Stimulated activated naive CD4-positive, alpha-beta T cell treated with Interleukin-2 at 50 U/mL for 16 hours (primary cell): ENCODE measurements around the gene CSNK1D.

Source experiments
- DNase-seq: peaks from one replicate; lab custom pipeline; 2025; lab: John Stamatoyannopoulos, UW

Gene CSNK1D

GRCh38 chr17:82310877-82311276 lies 37.4 kb upstream of the CSNK1D start:
- DNase-seq, result no peak

GRCh38 chr17:82309656-82310570 lies 36.4 kb upstream of the CSNK1D start:
- DNase-seq, result no peak

DNA sequence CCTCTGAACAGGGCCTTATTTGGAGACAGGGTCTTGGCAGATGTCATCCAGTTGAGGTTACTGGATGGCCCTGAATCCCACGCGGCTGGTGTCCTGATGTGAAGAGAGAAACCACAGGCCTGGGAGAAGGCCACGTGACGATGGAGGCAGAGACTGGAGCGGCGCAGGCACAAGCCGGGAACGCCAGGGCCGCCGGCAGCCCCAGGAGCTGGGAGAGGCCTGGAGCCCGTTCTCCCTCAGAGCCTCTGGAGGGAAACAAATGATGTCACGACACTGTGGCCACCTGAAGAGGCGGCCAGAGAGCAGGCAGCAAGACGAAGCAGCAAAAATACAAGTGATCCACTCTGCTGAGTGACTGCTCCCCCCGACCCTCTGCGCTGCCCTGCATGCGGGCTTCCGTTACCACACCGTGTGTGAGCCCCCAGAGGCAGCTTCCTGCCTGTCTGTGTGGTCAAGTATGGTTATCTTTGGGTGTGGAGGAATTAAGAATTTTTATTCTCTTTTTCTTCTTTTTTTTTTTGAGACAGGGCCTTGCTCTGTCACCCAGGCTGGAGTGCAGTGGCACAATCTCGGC lies 32.3 kb upstream of the CSNK1D start:
- no peak for DNase-seq

DNA sequence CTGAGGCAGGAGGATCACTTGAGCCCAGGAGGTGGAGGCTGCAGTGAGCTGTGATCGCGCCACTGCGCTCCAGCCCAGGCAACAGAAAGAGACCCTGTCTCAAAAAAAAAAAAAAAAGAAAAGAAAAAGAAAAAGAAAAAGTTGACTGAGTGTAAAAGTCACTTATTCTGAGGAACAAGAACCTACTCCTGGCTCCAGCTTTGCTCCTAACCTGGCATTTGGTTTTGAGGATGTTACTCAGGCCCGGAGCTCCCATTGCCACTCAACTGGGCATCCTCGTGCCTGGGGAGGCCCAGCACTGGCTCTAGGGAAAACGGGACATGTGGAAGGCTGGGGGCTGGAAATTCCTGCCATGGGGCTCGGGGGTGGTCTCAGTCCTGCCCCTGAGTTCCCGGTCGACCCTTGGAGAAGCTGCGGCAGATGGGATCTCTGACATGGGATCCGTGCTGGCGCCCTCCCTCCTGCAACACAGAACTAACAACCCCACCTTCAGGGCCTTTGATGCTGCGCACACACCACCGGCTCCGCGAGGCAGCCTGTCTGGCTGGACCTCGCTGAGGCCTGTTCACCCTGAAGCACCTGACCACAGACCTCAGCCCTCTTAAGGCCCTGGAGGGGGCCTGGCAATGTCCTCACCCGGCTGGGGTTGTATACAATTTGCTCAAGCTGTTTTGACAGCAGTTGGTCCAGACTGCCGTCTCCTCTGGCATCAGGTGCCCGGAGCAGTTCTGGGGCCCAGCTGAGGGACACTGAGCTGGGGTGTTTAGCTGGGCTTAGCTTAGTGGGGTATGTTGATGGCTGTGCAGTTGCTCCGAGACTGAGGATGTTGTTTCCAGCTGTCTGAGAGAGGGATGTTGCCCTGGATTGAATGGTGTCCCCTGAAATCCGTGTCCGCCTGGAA lies 31.6 kb upstream of the CSNK1D start:
- DNase-seq, result no peak

GRCh38 chr17:82303944-82304808 lies 30.7 kb upstream of the CSNK1D start:
- DNase-seq, result no peak

GRCh38 chr17:82302991-82303943 lies 29.8 kb upstream of the CSNK1D start:
- peak; percentile 18 for DNase-seq

GRCh38 chr17:82302568-82302963 lies 29.1 kb upstream of the CSNK1D start:
- no peak for DNase-seq

GRCh38 chr17:82301916-82302567 lies 28.5 kb upstream of the CSNK1D start:
- DNase-seq, result peak; percentile 54

DNA sequence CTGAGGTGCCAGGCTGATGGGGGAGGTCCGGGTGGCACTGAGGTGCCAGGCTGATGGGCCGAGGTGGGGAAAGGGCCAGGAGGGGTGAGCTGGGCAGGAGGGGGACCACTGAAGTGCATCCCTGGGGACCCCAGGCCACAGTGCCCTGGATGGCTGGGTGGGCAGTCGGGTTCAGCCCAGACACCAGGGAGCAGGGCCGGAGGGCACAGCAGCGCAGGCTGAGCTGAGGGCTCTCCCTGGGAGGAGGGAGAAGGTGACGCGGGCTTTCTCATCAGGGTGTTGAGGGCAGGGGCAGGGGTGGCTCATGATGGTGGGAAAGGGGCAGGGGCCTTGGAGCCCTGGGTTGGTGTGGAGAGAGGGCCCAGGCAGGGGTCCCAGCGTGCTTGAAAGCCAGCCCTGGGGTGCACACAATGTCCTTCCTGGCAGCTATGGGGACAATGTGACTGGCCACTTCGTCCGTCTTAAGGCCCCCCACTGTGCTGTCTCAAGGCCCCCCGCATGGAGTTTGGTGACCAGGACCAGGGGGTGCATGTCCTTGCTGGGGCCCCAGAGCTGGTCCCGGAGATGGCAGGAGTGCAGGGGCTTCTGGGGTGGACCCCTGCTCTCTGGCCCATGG lies 27.9 kb upstream of the CSNK1D start:
- DNase-seq, result no peak

DNA sequence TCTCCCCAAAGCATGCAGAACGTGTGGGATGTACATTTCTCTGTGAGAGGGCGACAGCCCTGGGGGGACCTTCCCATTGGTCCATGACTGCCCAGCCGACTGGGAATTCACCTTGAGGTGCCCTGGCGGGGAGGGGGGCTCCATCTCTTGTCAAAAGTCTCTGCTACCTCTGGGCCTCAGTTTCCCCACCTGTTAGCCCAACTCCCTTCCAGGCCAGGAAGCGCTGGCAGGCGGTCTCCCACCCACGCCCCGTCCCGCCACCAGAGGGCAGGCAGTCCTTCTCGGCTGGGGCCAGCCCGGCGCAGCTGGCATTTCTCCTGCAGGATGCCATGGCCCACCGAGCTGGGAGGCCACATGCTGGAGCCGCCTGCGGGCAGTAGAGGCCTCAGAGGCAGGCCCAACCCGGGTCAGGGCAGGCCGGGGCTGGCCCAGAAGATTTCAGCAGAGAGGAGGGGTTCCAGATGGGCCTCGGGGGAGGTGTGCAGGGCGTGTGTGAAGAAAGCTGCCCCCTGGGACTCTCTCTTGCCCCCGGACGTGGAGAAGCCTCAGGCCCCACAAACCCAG lies 27.3 kb upstream of the CSNK1D start:
- peak; percentile 40 for DNase-seq

DNA sequence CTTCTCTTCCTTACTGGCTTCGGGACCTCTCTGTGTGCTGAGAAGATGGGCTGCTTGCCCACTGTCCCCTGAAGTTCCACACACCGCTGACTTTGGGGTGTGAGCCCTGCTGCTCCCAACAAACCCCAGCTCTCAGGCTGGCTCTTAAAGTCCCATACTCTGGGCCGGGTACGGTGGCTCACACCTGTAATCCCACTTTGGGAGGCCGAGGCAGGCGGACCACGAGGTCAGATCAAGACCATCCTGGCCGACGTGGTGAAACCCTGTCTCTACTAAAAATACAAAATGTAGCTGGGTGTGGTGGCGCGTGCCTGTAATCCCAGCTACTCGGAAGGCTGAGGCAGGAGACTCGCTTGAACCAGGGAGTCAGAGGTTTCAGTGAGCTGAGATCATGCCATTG lies 26.7 kb upstream of the CSNK1D start:
- no peak for DNase-seq

DNA sequence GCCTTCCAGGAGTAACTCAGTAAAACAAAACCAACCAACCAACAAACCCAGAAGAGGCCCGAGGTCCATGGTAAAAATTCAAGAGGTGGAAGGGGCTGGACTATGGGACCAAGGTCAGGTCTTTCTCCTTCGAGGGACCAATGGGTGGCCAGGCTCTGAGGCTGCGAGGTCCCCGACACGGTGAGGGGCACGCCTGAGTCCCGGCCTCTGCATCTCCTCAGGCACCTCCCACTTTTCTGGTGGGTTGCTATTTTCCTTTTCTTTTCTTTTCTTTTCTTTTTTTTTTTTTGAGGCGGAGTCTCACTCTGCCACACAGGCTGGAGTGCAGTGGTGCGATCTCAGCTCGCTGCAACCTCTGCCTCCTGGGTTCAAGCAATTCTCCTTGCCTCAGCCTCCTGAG lies 26.0 kb upstream of the CSNK1D start:
- DNase-seq, result no peak

GRCh38 chr17:82298538-82299421 lies 25.3 kb upstream of the CSNK1D start:
- no peak for DNase-seq

DNA sequence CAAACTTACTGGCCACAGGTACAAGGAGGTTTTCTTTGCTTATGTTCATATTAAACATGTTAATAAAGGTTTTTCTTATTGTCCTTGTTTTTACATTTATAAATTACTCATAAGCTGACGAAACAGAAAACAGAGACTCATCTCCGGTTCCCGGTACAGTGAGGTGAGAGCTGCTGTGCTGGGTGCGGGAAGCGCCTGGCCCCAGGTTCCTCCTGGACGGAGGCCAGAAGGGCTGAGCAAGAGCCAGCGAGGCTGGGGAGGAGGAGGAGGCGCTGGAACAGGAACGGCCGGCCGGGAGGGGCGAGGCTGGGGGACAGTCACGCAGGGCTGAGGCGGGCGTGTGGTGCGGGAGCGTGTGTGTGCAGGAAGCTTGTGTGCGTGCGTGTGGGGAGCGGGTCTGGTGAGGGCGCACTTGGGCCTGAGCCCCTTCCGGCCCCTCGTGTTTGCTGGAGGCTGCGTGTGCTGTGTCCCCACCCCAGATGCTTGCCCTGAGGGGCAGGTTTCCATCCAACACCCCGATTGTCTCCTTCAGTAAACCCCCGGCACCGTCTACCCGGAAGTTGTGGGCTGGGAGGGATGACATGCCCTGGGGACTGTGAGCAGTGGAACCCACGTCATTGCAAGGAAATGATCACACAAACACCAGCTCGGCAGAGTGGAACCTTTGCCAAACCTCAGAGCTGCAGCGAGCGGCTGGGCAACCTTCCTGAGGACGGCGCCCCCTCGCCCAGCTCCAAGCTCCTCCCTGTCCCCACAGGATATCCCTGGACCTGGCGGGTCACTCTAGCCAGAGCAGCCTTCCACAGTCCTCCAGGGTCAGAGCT lies 24.4 kb upstream of the CSNK1D start:
- DNase-seq, result peak; percentile 94

DNA sequence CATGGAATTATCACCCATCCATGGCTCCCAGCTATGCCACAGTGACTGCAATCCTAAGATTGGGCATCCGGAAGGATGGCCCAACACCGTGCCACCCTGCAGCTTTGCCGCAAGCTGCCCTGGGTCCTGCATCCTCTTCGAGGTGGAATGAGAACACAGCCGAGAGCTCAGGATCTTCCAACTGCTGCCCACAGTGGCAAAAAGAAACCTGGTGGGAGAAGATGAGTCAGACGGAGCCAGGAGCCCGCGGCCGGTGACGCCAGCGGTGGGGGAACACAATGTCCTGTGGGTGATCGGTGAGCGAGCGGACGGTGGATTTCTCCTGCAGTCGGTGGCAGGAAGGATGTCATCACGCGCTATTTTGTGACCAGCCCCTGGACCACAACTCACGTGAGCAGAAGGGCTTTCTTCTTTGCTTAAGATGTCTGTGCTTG lies 23.8 kb upstream of the CSNK1D start:
- DNase-seq, result peak; percentile 86

DNA sequence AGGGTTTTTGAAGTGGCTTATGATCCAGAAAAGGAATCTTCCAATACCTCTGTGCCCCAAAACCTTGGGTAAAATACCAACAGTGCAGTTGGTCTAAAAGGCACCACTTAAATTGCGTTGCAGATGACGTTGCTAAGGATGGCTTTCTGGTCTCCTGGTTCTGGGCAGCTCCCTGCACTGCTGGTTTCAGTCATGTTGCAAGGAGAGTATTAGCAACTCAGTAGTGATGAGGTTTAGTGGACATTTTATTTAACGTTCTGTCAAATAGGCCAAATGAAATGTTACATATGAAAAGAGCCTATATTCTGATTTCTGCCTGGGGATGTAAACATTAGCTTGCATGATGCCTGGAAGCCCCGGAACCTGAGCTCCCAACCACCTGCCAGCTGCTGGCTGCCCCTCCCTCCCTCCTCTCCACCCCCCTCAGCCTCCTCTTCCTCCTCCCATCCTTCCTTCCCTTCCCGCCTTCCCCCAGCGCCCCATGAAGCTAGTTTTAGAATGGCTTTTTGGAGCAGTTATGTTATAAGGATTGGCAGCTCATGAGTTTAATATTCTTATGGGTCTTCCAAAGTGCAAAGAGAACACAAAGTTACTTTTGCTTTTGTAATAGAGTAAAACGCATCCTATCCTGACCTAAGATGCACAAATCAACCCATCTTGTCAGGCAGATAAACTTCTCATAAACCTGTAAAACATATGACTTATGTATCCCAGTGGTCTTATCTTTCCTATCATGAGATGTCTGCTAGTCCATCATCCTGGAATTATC lies 23.2 kb upstream of the CSNK1D start:
- no peak for DNase-seq
